SK-N-SH (cell line): Measurements from ENCODE around the gene KAT6B. TPM values are rescaled to one million over a fixed set of nuclear protein-coding genes. Genes with fewer than 3 reads are reported as not detected.
"Not testable (repeated sequence)": the region's sequence is repeated elsewhere in the genome, so short reads cannot be mapped to it uniquely, and the experiment has no call there.

Experiments used
- CTCF ChIA-PET: fragments of 300-600, 350-600 bp; formaldehyde crosslinking; extraction: SDS; loops from one replicate; lab custom pipeline; 2021; lab: Yijun Ruan, JAX
- POLR2A ChIA-PET: fragments of 350-600 bp; sonication (Branson Sonifier 250); formaldehyde crosslinking; extraction: SDS; loops from one replicate; lab custom pipeline; 2020; ENCODE audit warnings: antibody characterized with exemption, inconsistent platforms; lab: Yijun Ruan, JAX
- DNase-seq: peaks from one replicate; pipeline ENCODE4 v3.0.0; 2012
- H2AFZ ChIP-seq: fragments of 200-600 bp; sonication (generic); 2 replicates; pipeline ENCODE4 v1.8.1; 2016; ENCODE audit warnings: antibody characterized with exemption, mild to moderate bottlenecking, low read depth
- H3F3A ChIP-seq: fragments of 200-600 bp; sonication (generic); replicated peaks from 2 replicates; pipeline ENCODE3; 2016; ENCODE audit warnings: antibody characterized with exemption, mild to moderate bottlenecking; ENCODE audit not compliant: insufficient read depth
- H3K27ac ChIP-seq, 2 experiments: fragments of 200-500 bp in 1 of 2; fragments of 200-600 bp in 1 of 2; sonication (Bioruptor generic) in 1 of 2; sonication (generic), shearing (Covaris generic) in 1 of 2; 2 replicates each; pipeline versions ENCODE4 v1.5.1 to v1.6.1; 2014 to 2016; ENCODE audit warnings: low read depth in 2 of 2, inconsistent platforms in 1 of 2, low read length in 1 of 2, mild to moderate bottlenecking in 1 of 2, mixed read lengths in 1 of 2
- H3K27me3 ChIP-seq: fragments of 200-600 bp; sonication (generic), shearing (Covaris generic); 2 replicates; pipeline ENCODE4 v1.6.1; 2016; ENCODE audit warnings: mixed run types; ENCODE audit not compliant: insufficient read depth
- H3K36me3 ChIP-seq, 2 experiments: fragments of 200-500 bp in 1 of 2; fragments of 200-600 bp in 1 of 2; sonication (Bioruptor generic) in 1 of 2; sonication (generic) in 1 of 2; replicated peaks in 1 of 2; 2 replicates each; pipeline versions ENCODE3 to v1.5.1; 2014 to 2016; ENCODE audit warnings: low read length in 1 of 2, mild to moderate bottlenecking in 1 of 2; ENCODE audit not compliant: insufficient read depth in 2 of 2, control insufficient read depth in 1 of 2
- H3K4me1 ChIP-seq, 2 experiments: fragments of 200-500 bp in 1 of 2; fragments of 200-600 bp in 1 of 2; sonication (Bioruptor generic) in 1 of 2; sonication (generic), shearing (Covaris generic) in 1 of 2; 2 replicates each; pipeline versions ENCODE4 v1.5.1 to v1.6.1; 2014 to 2016; ENCODE audit warnings: low read depth in 1 of 2, low read length in 1 of 2, mixed run types in 1 of 2; ENCODE audit not compliant: insufficient read depth in 2 of 2, control insufficient read depth in 1 of 2
- H3K4me2 ChIP-seq: fragments of 200-600 bp; sonication (generic), shearing (Covaris generic); 2 replicates; pipeline ENCODE4 v1.6.1; 2017; ENCODE audit warnings: mixed run types
- H3K4me3 ChIP-seq, 2 experiments: fragments of 200-500 bp in 1 of 2; fragments of 200-600 bp in 1 of 2; sonication (Bioruptor generic) in 1 of 2; sonication (generic), shearing (Covaris generic) in 1 of 2; 2 replicates each; pipeline versions ENCODE4 v1.5.1 to v1.8.1; 2014 to 2016; ENCODE audit warnings: low read depth in 2 of 2, inconsistent platforms in 1 of 2, low read length in 1 of 2, mild to moderate bottlenecking in 1 of 2, mixed read lengths in 1 of 2, moderate library complexity in 1 of 2
- H3K79me2 ChIP-seq: fragments of 200-600 bp; sonication (generic); 2 replicates; pipeline ENCODE4 v1.8.1; 2017; ENCODE audit warnings: mild to moderate bottlenecking; ENCODE audit not compliant: insufficient read depth
- H3K9ac ChIP-seq: fragments of 200-600 bp; sonication (generic); 2 replicates; pipeline ENCODE4 v1.6.1; 2017; ENCODE audit warnings: mixed run types
- H3K9me2 ChIP-seq: fragments of 200-600 bp; sonication (generic); 2 replicates; pipeline ENCODE4 v1.6.1; 2017; ENCODE audit warnings: mixed run types
- H3K9me3 ChIP-seq: fragments of 200-600 bp; sonication (generic); 2 replicates; pipeline ENCODE4 v1.6.1; 2017; ENCODE audit warnings: mixed run types, mild to moderate bottlenecking, moderate library complexity
- H4K20me1 ChIP-seq: fragments of 200-600 bp; sonication (generic); 2 replicates; pipeline ENCODE4 v1.6.1; 2017; ENCODE audit warnings: mild to moderate bottlenecking, mixed run types; ENCODE audit not compliant: insufficient read depth
- FOSL2 ChIP-seq: IDR thresholded peaks from 2 replicates; pipeline ENCODE4 v1.4.0; 2012; ENCODE audit warnings: low read depth, mild to moderate bottlenecking, moderate library complexity, borderline replicate concordance
- GATA2 ChIP-seq: sonication (generic); formaldehyde crosslinking; IDR thresholded peaks from 2 replicates; pipeline ENCODE4 v1.5.0; 2020; ENCODE audit warnings: mild to moderate bottlenecking, missing genetic modification reagents
- IRF3 ChIP-seq: fragments of 150-350 bp; IDR thresholded peaks from 2 replicates; pipeline ENCODE4 v1.6.1; 2016; ENCODE audit warnings: mild to moderate bottlenecking, low read depth, low read length
- JUND ChIP-seq: IDR thresholded peaks from 2 replicates; pipeline ENCODE4 v1.4.0; 2012
- NFIC ChIP-seq: IDR thresholded peaks from 2 replicates; pipeline ENCODE4 v1.4.0; 2012; ENCODE audit warnings: borderline replicate concordance
- POLR2AphosphoS5 ChIP-seq: IDR thresholded peaks from 2 replicates; pipeline ENCODE4 v1.6.1; 2012; ENCODE audit warnings: low read depth, low read length
- SIN3A ChIP-seq: IDR thresholded peaks from 2 replicates; pipeline ENCODE4 v1.6.1; 2012; ENCODE audit warnings: low read depth, mild to moderate bottlenecking, low read length, moderate library complexity, borderline replicate concordance
- TCF12 ChIP-seq: IDR thresholded peaks from 2 replicates; pipeline ENCODE4 v1.4.0; 2012
- TEAD4 ChIP-seq: IDR thresholded peaks from 2 replicates; pipeline ENCODE4 v1.4.0; 2012; ENCODE audit warnings: mild to moderate bottlenecking, borderline replicate concordance; ENCODE audit not compliant: insufficient read depth
- USF1 ChIP-seq: IDR thresholded peaks from 2 replicates; pipeline ENCODE4 v1.4.0; 2012; ENCODE audit warnings: low read depth, borderline replicate concordance
- YY1 ChIP-seq: IDR thresholded peaks from 2 replicates; pipeline ENCODE4 v1.4.0; 2012; ENCODE audit warnings: low read depth, mild to moderate bottlenecking
- WGBS: methylation state at CpG from one replicate; pipeline ENCODE4 v1.1.6; 2017; ENCODE audit warnings: low lambda C conversion rate; 5-methylcytosine and 5-hydroxymethylcytosine counted together
- polyA plus RNA-seq, 3 experiments: library from polyadenylated mRNA; depleted of rRNA; stranded (reverse); fragments of >200 nt; gene quantifications; 2 replicates each; pipeline ENCODE4 v1.2.3, GENCODE V29; 2012

Gene KAT6B
- polyA plus RNA-seq, 1 of the 3 experiments (the other 2 are of a cell fraction) = 4.3 TPM

- TF ChIP-seq IRF3 (no peak), TCF12 (no peak), JUND (no peak), TEAD4 (no peak), YY1 (no peak), NFIC (no peak), FOSL2 (no peak), GATA2 (CRISPR knock-in tag) (no peak), SIN3A (no peak)
Observed at GRCh38 chr10:74875068-74875467, 48.7 kb downstream of the KAT6B start (continued).

GRCh38 chr10:74875966-74876365, 49.6 kb downstream of the KAT6B start:
- H3K27ac ChIP-seq = no peak overlapping the region
- no peak overlapping the region for H3K4me3 ChIP-seq
- no peak overlapping the region for H3K9ac ChIP-seq
- 79% methylated on average over 1 of the region's 1 CpG for WGBS
- ChIA-PET CTCF (no interaction called here), POLR2A (no interaction called here)
- H3K27me3 ChIP-seq = no peaks in the 10 kb centered on the region
- peaks cover 3% of the 10 kb centered on the region for H3F3A ChIP-seq
- DNase-seq = no peak
- H3K36me3 ChIP-seq = no peaks in the 10 kb centered on the region
- peaks cover 21% of the 10 kb centered on the region; the same call in 1 of the 2 replicates for H4K20me1 ChIP-seq
- peaks cover 0 to 10% of the 10 kb centered on the region in 2 experiments; a peak in 1 of 4 replicates for H3K4me1 ChIP-seq
- peaks cover 59% of the 10 kb centered on the region for H3K79me2 ChIP-seq
- no peaks in the 10 kb centered on the region for H3K9me3 ChIP-seq
- no peaks in the 10 kb centered on the region for H3K9me2 ChIP-seq
- TF ChIP-seq TCF12 = no peak
- no peak for TF ChIP-seq USF1
- no peak for TF ChIP-seq POLR2AphosphoS5
- H2AFZ ChIP-seq = no peak overlapping the region
- H3K4me2 ChIP-seq = no peak overlapping the region

- H3K79me2 ChIP-seq = peaks cover 58% of the 10 kb centered on the region
- CTCF ChIA-PET = not testable (repeated sequence)
Observed at GRCh38 chr10:74877054-74877453, 50.7 kb downstream of the KAT6B start.

More at GRCh38 chr10:74877054-74877453, 50.7 kb downstream of the KAT6B start:
- H3K4me2 ChIP-seq, H3K4me1 ChIP-seq, DNase-seq, H3F3A ChIP-seq, H3K9me2 ChIP-seq, H3K36me3 ChIP-seq, H3K27me3 ChIP-seq, POLR2A ChIA-PET, H3K27ac ChIP-seq, H2AFZ ChIP-seq, H3K9ac ChIP-seq, H3K4me3 ChIP-seq, H3K9me3 ChIP-seq: not testable (repeated sequence)
- WGBS = 97% methylated on average over 5 of the region's 5 CpGs
- peaks cover 11% of the 10 kb centered on the region; the same call in 1 of the 2 replicates for H4K20me1 ChIP-seq
